Loucy (cell line): Measurements from ENCODE around the gene CRHR2.

ENCODE experiments used
- H2AFZ ChIP-seq: fragments of 200-600 bp; sonication (generic); 2 replicates; pipeline ENCODE4 v1.6.0; 2016; ENCODE audit warnings: antibody characterized with exemption, mild to moderate bottlenecking, low read length, moderate library complexity
- H3F3A ChIP-seq: fragments of 200-600 bp; 2 replicates; pipeline ENCODE4 v1.6.0; 2016; ENCODE audit warnings: antibody characterized with exemption, low read depth, mild to moderate bottlenecking
- H3K27me3 ChIP-seq: fragments of 200-600 bp; sonication (generic); 2 replicates; pipeline ENCODE4 v1.6.1; 2014; ENCODE audit warnings: low read length, mild to moderate bottlenecking; ENCODE audit not compliant: insufficient read depth, poor library complexity, severe bottlenecking
- H3K36me3 ChIP-seq: fragments of 200-600 bp; sonication (generic); 2 replicates; pipeline ENCODE4 v1.6.1; 2016; ENCODE audit warnings: low read length; ENCODE audit not compliant: insufficient read depth
- H3K4me1 ChIP-seq: fragments of 200-600 bp; sonication (generic); 2 replicates; pipeline ENCODE4 v1.5.1; 2014; ENCODE audit warnings: low read length, mild to moderate bottlenecking; ENCODE audit not compliant: insufficient read depth, poor library complexity, severe bottlenecking
- H3K4me2 ChIP-seq: fragments of 200-600 bp; sonication (generic); 2 replicates; pipeline ENCODE4 v1.6.0; 2014; ENCODE audit warnings: antibody characterized with exemption, low read length, low read depth, mild to moderate bottlenecking; ENCODE audit not compliant: poor library complexity, severe bottlenecking
- H3K4me3 ChIP-seq: fragments of 200-600 bp; sonication (generic); 2 replicates; pipeline ENCODE4 v1.5.1; 2014; ENCODE audit warnings: low read length, mild to moderate bottlenecking, mixed read lengths; ENCODE audit not compliant: poor library complexity, severe bottlenecking
- H3K79me2 ChIP-seq: fragments of 200-600 bp; sonication (generic); 2 replicates; pipeline ENCODE4 v1.6.1; 2014; ENCODE audit warnings: low read length; ENCODE audit not compliant: insufficient read depth
- H3K9ac ChIP-seq: fragments of 200-600 bp; sonication (generic); 2 replicates; pipeline ENCODE4 v1.6.0; 2014; ENCODE audit warnings: mild to moderate bottlenecking, low read depth, low read length, moderate library complexity; ENCODE audit not compliant: poor library complexity, severe bottlenecking
- H3K9me2 ChIP-seq: fragments of 200-600 bp; sonication (generic); replicated peaks from 2 replicates; pipeline ENCODE4 v1.6.1; 2016; ENCODE audit warnings: low read depth, low read length, mixed read lengths
- H3K9me3 ChIP-seq: fragments of 200-600 bp; sonication (generic); 2 replicates; pipeline ENCODE4 v1.6.1; 2014; ENCODE audit warnings: mild to moderate bottlenecking, antibody characterized with exemption, low read length, low read depth; ENCODE audit not compliant: insufficient read depth
- H4K20me1 ChIP-seq: fragments of 200-600 bp; sonication (generic); 2 replicates; pipeline ENCODE4 v1.6.0; 2014; ENCODE audit warnings: antibody characterized with exemption, low read length, mild to moderate bottlenecking; ENCODE audit not compliant: insufficient read depth, poor library complexity, severe bottlenecking
- CTCF ChIP-seq: fragments of 200-600 bp; sonication (generic); conservative IDR thresholded peaks from 2 replicates; pipeline ENCODE4 v1.5.1; 2014; ENCODE audit warnings: mild to moderate bottlenecking, antibody characterized with exemption, low read length
- EZH2phosphoT487 ChIP-seq: fragments of 200-600 bp; IDR thresholded peaks from 2 replicates; pipeline ENCODE4 v1.6.1; 2018; ENCODE audit warnings: antibody characterized with exemption, mild to moderate bottlenecking, moderate library complexity, borderline replicate concordance

CRHR2 gene

DNA sequence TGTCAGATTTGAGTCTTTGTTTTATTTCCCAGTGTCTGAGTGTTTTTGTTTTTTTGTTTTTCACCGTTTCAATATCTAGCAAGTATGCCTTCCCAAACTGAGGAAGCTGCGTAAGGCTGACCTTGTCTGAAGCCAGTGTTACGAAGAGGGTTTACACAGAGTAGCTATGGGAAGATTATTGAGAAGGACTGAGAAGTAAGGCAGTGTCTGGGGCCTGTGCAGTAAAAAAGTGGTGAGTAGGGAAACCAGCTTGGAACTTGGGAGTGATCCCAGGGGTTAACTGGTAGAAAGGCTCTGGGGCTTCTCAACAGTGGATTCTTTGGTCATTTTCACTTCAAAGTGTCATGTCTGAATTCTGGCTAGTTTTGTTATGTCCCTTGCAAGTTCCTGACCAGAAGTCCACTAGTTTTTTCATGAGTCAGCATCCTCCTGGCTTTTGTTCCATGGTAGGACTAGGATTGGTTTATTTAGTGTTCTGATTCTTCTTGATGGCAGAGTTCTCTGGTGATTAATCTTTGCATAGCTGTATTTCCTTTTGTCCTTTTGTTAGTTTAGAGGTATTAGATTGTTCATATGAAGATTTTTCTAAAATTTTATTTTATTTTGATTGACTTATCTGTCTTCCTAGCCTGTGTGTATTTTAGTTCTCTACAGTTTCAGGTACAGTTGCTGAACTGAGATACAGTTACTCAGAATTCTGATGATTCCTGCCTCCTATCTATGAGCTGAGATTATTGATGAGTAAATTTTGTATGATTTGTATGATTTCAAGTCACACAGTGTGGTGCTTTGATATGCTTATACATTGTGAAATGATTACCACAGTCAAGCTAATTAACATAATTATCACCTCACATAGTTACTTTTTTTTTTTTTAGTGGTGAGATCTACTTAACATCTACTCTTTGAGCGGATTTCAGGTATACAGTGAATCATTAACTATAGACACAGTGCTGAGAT lies 68.6 kb downstream of the CRHR2 start:
- H4K20me1 ChIP-seq = peaks cover 16% of the 10 kb centered on the region
- H3K4me1 ChIP-seq = no peaks in the 10 kb centered on the region
- no peak overlapping the region for H3K9ac ChIP-seq
- no peak overlapping the region for H3K4me3 ChIP-seq
- H3K4me2 ChIP-seq = no peak overlapping the region
- H3F3A ChIP-seq = no peaks in the 10 kb centered on the region
- no peaks in the 10 kb centered on the region for H3K9me2 ChIP-seq
- H3K79me2 ChIP-seq = peaks cover 14% of the 10 kb centered on the region
- no peak overlapping the region for H2AFZ ChIP-seq
- TF ChIP-seq CTCF (no peak), EZH2phosphoT487 (no peak)
- peaks cover 88% of the 10 kb centered on the region for H3K36me3 ChIP-seq
- no peaks in the 10 kb centered on the region for H3K27me3 ChIP-seq
- no peaks in the 10 kb centered on the region for H3K9me3 ChIP-seq

DNA sequence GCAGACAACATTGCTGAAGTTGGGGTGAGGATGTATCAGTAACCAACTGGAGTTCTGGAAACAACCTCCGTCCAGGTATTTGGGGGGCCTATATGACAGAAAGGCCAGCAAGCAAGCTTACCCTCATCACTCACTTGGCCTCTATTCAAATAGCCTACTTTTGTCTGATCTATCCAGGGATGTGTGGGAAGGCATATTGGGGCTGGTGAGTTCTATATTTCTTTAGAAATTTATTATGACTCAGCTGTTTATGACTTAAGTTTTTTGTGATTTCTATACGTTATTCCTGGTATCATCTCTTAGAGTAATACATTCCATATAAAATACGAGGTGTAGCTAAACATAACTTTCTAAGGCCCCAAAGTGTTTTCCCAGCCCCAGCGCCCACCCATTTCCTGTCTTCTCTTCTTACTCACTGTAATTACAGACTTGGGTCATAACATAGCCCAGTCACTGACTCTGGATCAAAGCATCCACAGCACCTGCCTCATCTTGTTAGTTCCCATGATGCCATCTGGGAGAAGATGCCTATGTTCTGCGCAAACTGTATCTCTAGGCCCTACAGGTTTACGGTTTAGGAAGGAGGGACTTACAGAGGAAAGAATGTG lies 69.5 kb downstream of the CRHR2 start:
- Histone ChIP-seq H3F3A (no peaks in the 10 kb centered on the region), H3K9me3 (no peaks in the 10 kb centered on the region), H3K4me3 (no peak overlapping the region), H3K4me1 (no peaks in the 10 kb centered on the region), H3K9me2 (no peaks in the 10 kb centered on the region), H3K27me3 (no peaks in the 10 kb centered on the region), H3K4me2 (no peak overlapping the region), H2AFZ (no peak overlapping the region), H3K79me2 (peaks cover 14% of the 10 kb centered on the region), H4K20me1 (peaks cover 21% of the 10 kb centered on the region), H3K36me3 (peaks cover 88% of the 10 kb centered on the region), H3K9ac (no peak overlapping the region)
- no peak for TF ChIP-seq CTCF

- no peaks in the 10 kb centered on the region for H3F3A ChIP-seq
- H3K4me1 ChIP-seq = no peaks in the 10 kb centered on the region
- no peak overlapping the region for H3K4me2 ChIP-seq
- H2AFZ ChIP-seq = no peak overlapping the region
- no peak for TF ChIP-seq EZH2phosphoT487
- peaks cover 14% of the 10 kb centered on the region for H3K79me2 ChIP-seq
- no peak overlapping the region for H3K9ac ChIP-seq
- no peaks in the 10 kb centered on the region for H3K9me2 ChIP-seq
- H3K36me3 ChIP-seq = peaks cover 86% of the 10 kb centered on the region
- H4K20me1 ChIP-seq = peaks cover 9% of the 10 kb centered on the region
- no peak overlapping the region for H3K4me3 ChIP-seq
- no peaks in the 10 kb centered on the region for H3K9me3 ChIP-seq
- H3K27me3 ChIP-seq = no peaks in the 10 kb centered on the region
These were observed 76.4 kb downstream of the CRHR2 start for GRCh38 chr7:30605832-30606231.
